ENCODE results near the gene LRTM1. TPM values are rescaled to one million over a fixed set of nuclear protein-coding genes. Genes with fewer than 3 reads are reported as not detected.

The LRTM1 gene
- total and polyA plus RNA-seq, 2 donors (not counting 3 experiments of a cell fraction or from before 2014, with no cell fraction given): not detected

DNA sequence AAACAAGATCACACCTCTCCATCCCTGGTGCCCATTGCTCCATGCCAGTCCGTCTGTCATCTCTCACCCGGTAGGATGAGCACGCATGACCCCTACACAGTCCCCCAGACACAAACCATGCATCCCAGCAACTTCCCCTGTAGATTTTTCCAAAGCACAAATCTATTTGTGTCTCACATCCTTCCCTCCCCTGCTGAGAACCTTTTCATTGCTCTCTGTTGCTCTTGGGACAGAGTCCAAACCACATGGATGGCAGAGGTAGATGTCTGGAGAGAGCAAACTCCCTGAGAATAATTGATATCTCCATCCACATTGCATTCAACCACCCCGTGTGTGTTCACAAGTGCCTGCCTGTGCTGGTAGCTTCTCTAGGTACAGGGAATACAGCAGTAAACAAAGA lies 29.9 kb upstream of the LRTM1 start:
- no peaks in the 10 kb centered on the region for H3K79me2 ChIP-seq (ENCODE audit: control insufficient read depth, insufficient read depth, low read length)
- FAIRE-seq (no peak), DNase-seq (ENCODE audit: low read depth, low spot score) (no peak)
- TF ChIP-seq, protein P1, sequence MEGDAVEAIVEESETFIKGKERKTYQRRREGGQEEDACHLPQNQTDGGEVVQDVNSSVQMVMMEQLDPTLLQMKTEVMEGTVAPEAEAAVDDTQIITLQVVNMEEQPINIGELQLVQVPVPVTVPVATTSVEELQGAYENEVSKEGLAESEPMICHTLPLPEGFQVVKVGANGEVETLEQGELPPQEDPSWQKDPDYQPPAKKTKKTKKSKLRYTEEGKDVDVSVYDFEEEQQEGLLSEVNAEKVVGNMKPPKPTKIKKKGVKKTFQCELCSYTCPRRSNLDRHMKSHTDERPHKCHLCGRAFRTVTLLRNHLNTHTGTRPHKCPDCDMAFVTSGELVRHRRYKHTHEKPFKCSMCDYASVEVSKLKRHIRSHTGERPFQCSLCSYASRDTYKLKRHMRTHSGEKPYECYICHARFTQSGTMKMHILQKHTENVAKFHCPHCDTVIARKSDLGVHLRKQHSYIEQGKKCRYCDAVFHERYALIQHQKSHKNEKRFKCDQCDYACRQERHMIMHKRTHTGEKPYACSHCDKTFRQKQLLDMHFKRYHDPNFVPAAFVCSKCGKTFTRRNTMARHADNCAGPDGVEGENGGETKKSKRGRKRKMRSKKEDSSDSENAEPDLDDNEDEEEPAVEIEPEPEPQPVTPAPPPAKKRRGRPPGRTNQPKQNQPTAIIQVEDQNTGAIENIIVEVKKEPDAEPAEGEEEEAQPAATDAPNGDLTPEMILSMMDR (IDR thresholded peaks at IDR 0.05; ENCODE audit: extremely low read depth in 1 of 2, insufficient read depth in 1 of 2, low read depth in 1 of 2, low read length in 2 of 2): no peak
- TF ChIP-seq, protein P2, sequence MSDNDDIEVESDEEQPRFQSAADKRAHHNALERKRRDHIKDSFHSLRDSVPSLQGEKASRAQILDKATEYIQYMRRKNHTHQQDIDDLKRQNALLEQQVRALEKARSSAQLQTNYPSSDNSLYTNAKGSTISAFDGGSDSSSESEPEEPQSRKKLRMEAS (IDR thresholded peaks at IDR 0.05; ENCODE audit: insufficient read depth, insufficient read length): no peak
- TF ChIP-seq EZH2 (IDR thresholded peaks at IDR 0.05; ENCODE audit: borderline replicate concordance, low read depth, low read length, severe bottlenecking) (no peak), POLR2AphosphoS5 (IDR thresholded peaks at IDR 0.05; ENCODE audit: insufficient read depth, low read depth, low read length) (no peak), POLR2A (IDR thresholded peaks at IDR 0.05; ENCODE audit: low read depth, low read length) (no peak), JUN (IDR thresholded peaks at IDR 0.05; ENCODE audit: borderline replicate concordance, insufficient read depth, insufficient read length, low read depth) (no peak), FOS (IDR thresholded peaks at IDR 0.05; ENCODE audit: borderline replicate concordance, insufficient read depth, low read length) (no peak), GATA2 (IDR thresholded peaks at IDR 0.05; ENCODE audit: insufficient read depth, insufficient read length, low read depth, low read length) (no peak), MYC (IDR thresholded peaks at IDR 0.05; ENCODE audit: low read depth, low read length) (no peak)
- dilution Hi-C loops (cut with MboI; ENCODE audit: extremely low pct_ligation_motif_present, low sequenced_read_pairs): no loop called here
- no peak overlapping the region for H3K4me2 ChIP-seq (ENCODE audit: insufficient read depth, low read length)
- no peaks in the 10 kb centered on the region for H3K4me1 ChIP-seq (ENCODE audit: control insufficient read depth, extremely low read depth, insufficient read depth, low read length)
- CTCF ChIA-PET: no interaction called here
- BruUV-seq (replicated peaks): no TSS peak
- no peaks in the 10 kb centered on the region for H3K36me3 ChIP-seq (ENCODE audit: control insufficient read depth in 2 of 2, extremely low read depth in 1 of 2, insufficient read depth in 2 of 2, low read length in 2 of 2)
- H3K4me3 ChIP-seq (replicated peaks in 1 of 3; ENCODE audit: insufficient read depth in 1 of 3, low read depth in 1 of 3, low read length in 3 of 3): no peak overlapping the region
- intact Hi-C loops (cut with micrococcal nuclease): no loop called here
- no peak overlapping the region for H3K27ac ChIP-seq (ENCODE audit: insufficient read depth, low read depth, low read length)
- no peak overlapping the region for H3K9ac ChIP-seq (replicated peaks; ENCODE audit: extremely low read depth, insufficient read depth, low read length)
- H4K20me1 ChIP-seq (replicated peaks; ENCODE audit: control insufficient read depth, extremely low read depth, insufficient read depth, low read length): no peaks in the 10 kb centered on the region
- H3K9me3 ChIP-seq (replicated peaks; ENCODE audit: control insufficient read depth, insufficient read depth, low read length): peaks cover 2% of the 10 kb centered on the region
- H3K27me3 ChIP-seq (ENCODE audit: control insufficient read depth in 2 of 2, insufficient read depth in 2 of 2, low read length in 2 of 2): no peaks in the 10 kb centered on the region
- H3K9me1 ChIP-seq (replicated peaks; ENCODE audit: control insufficient read depth, extremely low read depth, insufficient read depth, low read length): no peaks in the 10 kb centered on the region
- POLR2A ChIA-PET: no interaction called here
- H2AFZ ChIP-seq (ENCODE audit: low read depth, low read length): no peak overlapping the region
